NCI-H510A (cell line): ENCODE data around the gene SPAST.
"Not testable (repeated sequence)": the region's sequence is repeated elsewhere in the genome, so short reads cannot be mapped to it uniquely, and the experiment has no call there.

Experiments used
- DNase-seq: peaks from one replicate; lab custom pipeline; 2025; lab: John Stamatoyannopoulos, UW

Gene SPAST

GRCh38 chr2:32128636-32129035 is 65.3 kb downstream of the SPAST start:
- DNase-seq, result no peak

GRCh38 chr2:32129086-32129485 is 65.7 kb downstream of the SPAST start:
- DNase-seq, result no peak

- no peak for DNase-seq
These were observed 72.1 kb downstream of the SPAST start for GRCh38 chr2:32135409-32135808.

GRCh38 chr2:32136097-32136496 is 72.7 kb downstream of the SPAST start:
- no peak for DNase-seq

- not testable (repeated sequence) for DNase-seq
These were observed 88.2 kb downstream of the SPAST start for GRCh38 chr2:32151544-32151943.

- no peak for DNase-seq
These were observed 96.3 kb downstream of the SPAST start for GRCh38 chr2:32159678-32160077.

- DNase-seq, result no peak
These were observed 97.9 kb downstream of the SPAST start for GRCh38 chr2:32161296-32161695.

- not testable (repeated sequence) for DNase-seq
These were observed 100.9 kb downstream of the SPAST start for GRCh38 chr2:32164254-32164653.

- DNase-seq, result not testable (repeated sequence)
These were observed 101.6 kb downstream of the SPAST start for GRCh38 chr2:32165027-32165347.

- DNase-seq, result no peak
These were observed 102.8 kb downstream of the SPAST start for GRCh38 chr2:32166115-32166574.

GRCh38 chr2:32168513-32168912 is 105.2 kb downstream of the SPAST start:
- DNase-seq, result no peak

- DNase-seq, result no peak
These were observed 109.5 kb downstream of the SPAST start for GRCh38 chr2:32172870-32173269.

- no peak for DNase-seq
These were observed 119.3 kb downstream of the SPAST start for GRCh38 chr2:32182667-32183066.

- no peak for DNase-seq
These were observed 125.7 kb downstream of the SPAST start for GRCh38 chr2:32189011-32189410.

GRCh38 chr2:32192418-32192817 is 129.1 kb downstream of the SPAST start:
- DNase-seq, result no peak

GRCh38 chr2:32200814-32201213 is 137.5 kb downstream of the SPAST start:
- DNase-seq, result no peak

GRCh38 chr2:32203428-32203827 is 140.1 kb downstream of the SPAST start:
- DNase-seq, result not testable (repeated sequence)
